AG09309 (cell line): ENCODE results near the gene ERBIN.

Experiments used
- DNase-seq: peaks from one replicate; pipeline ENCODE4 v3.0.0-alpha.2; 2010; ENCODE audit warnings: low read depth
- H3K4me3 ChIP-seq: 2 replicates; pipeline ENCODE4 v1.5.1; 2011; ENCODE audit warnings: mild to moderate bottlenecking, low read depth, low read length, moderate library complexity; ENCODE audit not compliant: control insufficient read depth
- CTCF ChIP-seq: IDR thresholded peaks from 2 replicates; pipeline ENCODE4 v1.5.1; 2011; ENCODE audit warnings: mild to moderate bottlenecking, low read depth, low read length, inconsistent platforms; ENCODE audit not compliant: insufficient read depth, control insufficient read depth; ENCODE audit errors: missing control alignments

ERBIN gene

GRCh38 chr5:65938256-65938655 is 11.9 kb downstream of the ERBIN start:
- no peak for DNase-seq
- TF ChIP-seq CTCF = no peak
- no peak overlapping the region for H3K4me3 ChIP-seq

GRCh38 chr5:65943771-65944170 is 17.4 kb downstream of the ERBIN start:
- H3K4me3 ChIP-seq = no peak overlapping the region
- TF ChIP-seq CTCF = no peak
- DNase-seq = no peak

GRCh38 chr5:65946198-65946745 is 19.9 kb downstream of the ERBIN start:
- TF ChIP-seq CTCF = no peak
- H3K4me3 ChIP-seq = no peak overlapping the region
- DNase-seq = peak; percentile 5

GRCh38 chr5:65948115-65948747 is 21.9 kb downstream of the ERBIN start:
- DNase-seq = no peak
- TF ChIP-seq CTCF = no peak

GRCh38 chr5:65951330-65951729 is 25.0 kb downstream of the ERBIN start:
- no peak for DNase-seq

More at GRCh38 chr5:65948115-65948747, 21.9 kb downstream of the ERBIN start:
- no peak overlapping the region for H3K4me3 ChIP-seq

GRCh38 chr5:65952259-65952658 is 25.9 kb downstream of the ERBIN start:
- H3K4me3 ChIP-seq = no peak overlapping the region
- TF ChIP-seq CTCF = no peak
- no peak for DNase-seq

More at GRCh38 chr5:65951330-65951729, 25.0 kb downstream of the ERBIN start:
- no peak overlapping the region for H3K4me3 ChIP-seq
- TF ChIP-seq CTCF = no peak

- H3K4me3 ChIP-seq = no peak overlapping the region
- TF ChIP-seq CTCF = no peak
- no peak for DNase-seq
Measured at GRCh38 chr5:65954200-65954599, 27.8 kb downstream of the ERBIN start.
